Adrenal gland (tissue), 12 donors: ENCODE results near the gene MMP17. TPM values are rescaled to one million over a fixed set of nuclear protein-coding genes. Genes with fewer than 3 reads are reported as not detected.

Experiments
- DNase-seq, 7 donors: peaks; one replicate each; pipeline ENCODE4 v3.0.0-alpha.2; 2019 to 2020
- H3K27ac ChIP-seq, 5 donors: fragments of 200-600 bp; sonication (generic) in 4 of 5; 1 replicate in 3 of 5; 2 replicates in 2 of 5; pipeline versions ENCODE4 v1.5.1 to v1.8.0; 2016 to 2020; ENCODE audit warnings: mild to moderate bottlenecking in 1 of 5
- H3K27me3 ChIP-seq: fragments of 200-600 bp; 2 replicates; pipeline ENCODE4 v1.8.0; 2021
- H3K36me3 ChIP-seq, 2 donors: fragments of 200-600 bp; replicated peaks in 1 of 2; 1 replicate in 1 of 2; 2 replicates in 1 of 2; pipeline versions ENCODE4 v1.5.1 to v1.8.0; 2018 to 2022
- H3K4me1 ChIP-seq, 2 donors: fragments of 200-600 bp; replicated peaks in 1 of 2; 1 replicate in 1 of 2; 2 replicates in 1 of 2; pipeline versions ENCODE4 v1.5.1 to v1.8.0; 2018 to 2021
- H3K4me3 ChIP-seq, 4 donors: fragments of 200-600 bp; sonication (generic) in 3 of 4; one replicate each; pipeline ENCODE4 v1.5.1; 2016 to 2018
- H3K9me3 ChIP-seq, 3 donors: fragments of 200-600 bp; sonication (generic) in 1 of 3; replicated peaks in 1 of 3; 1 replicate in 2 of 3; 2 replicates in 1 of 3; pipeline versions ENCODE4 v1.5.1 to v1.8.0; 2016 to 2021
- POLR2A ChIP-seq, 2 donors: fragments of 450-650 bp; IDR thresholded peaks; one replicate each; pipeline ENCODE4 v1.6.1; 2017; ENCODE audit warnings: antibody characterized with exemption in 2 of 2, mild to moderate bottlenecking in 2 of 2, moderate library complexity in 1 of 2
- WGBS, 4 donors: extraction: QIAGEN DNeasy Blood & Tissue Kit in 2 of 4; methylation state at CpG; one replicate each; pipeline versions ENCODE4 v1.1.5 to v1.1.7; 2013 to 2017; 5-methylcytosine and 5-hydroxymethylcytosine counted together
- intact Hi-C, 2 donors: fragments of 100-400 bp; cut with DNase I; formaldehyde crosslinking; loops; one replicate each; pipeline versions ENCODE4 v1.14.1 to v1.15.0; 2022 to 2023
- polyA plus RNA-seq, 3 donors: library from polyadenylated mRNA; stranded (reverse); fragments of 200-250 nt in 2 of 3; fragments of 350-450 nt in 1 of 3; fragmentation: Illumina TruSeq in 1 of 3; extraction: RNeasy Lipid Tissue Mini Kit (QIAGEN cat#74804) in 1 of 3; gene quantifications; one replicate each; pipeline ENCODE4 v1.2.3, GENCODE V29; 2013 to 2014
- total RNA-seq, 9 donors: library from RNA; depleted of rRNA in 4 of 9; stranded (reverse); fragments of >200 nt in 4 of 9; fragments of 120-200 nt in 1 of 9; fragmentation: NEBNext Ultra II Directional in 1 of 9; extraction: Animal tissue kit (Norgen Biotek cat#: 25700) in 1 of 9; gene quantifications; one replicate each; pipeline versions ENCODE4 v1.1.0 to v1.2.4, GENCODE V29; 2013 to 2023
- TF ChIP-seq, protein P1 (sequence below), 6 experiments: fragments of 450-650 bp in 4 of 6; fragments of 200-600 bp in 2 of 6; sonication (generic) in 1 of 6; IDR thresholded peaks; 1 replicate in 5 of 6; 2 replicates in 1 of 6; pipeline versions ENCODE4 v1.5.1 to v1.8.0; 2016 to 2021; ENCODE audit warnings: antibody characterized with exemption in 6 of 6, mild to moderate bottlenecking in 2 of 6, moderate library complexity in 1 of 6
- donor health status: healthy with polysubstance abuse.
- donor health status: Bipolar disorder and iron deficiency.
- donor health status: DM: yes; HTN: yes; CAD: no.
- donor health status: DM: no; HTN: no; CAD: no.
- donor health status: DM: no; HTN: no; CAD: no.
- donor health status: DM: yes; HTN: yes; CAD: no.

Gene MMP17
- total and polyA plus RNA-seq, 12 donors = 0.32 to 16.5 (median 1.1) TPM; not detected in 1

DNA sequence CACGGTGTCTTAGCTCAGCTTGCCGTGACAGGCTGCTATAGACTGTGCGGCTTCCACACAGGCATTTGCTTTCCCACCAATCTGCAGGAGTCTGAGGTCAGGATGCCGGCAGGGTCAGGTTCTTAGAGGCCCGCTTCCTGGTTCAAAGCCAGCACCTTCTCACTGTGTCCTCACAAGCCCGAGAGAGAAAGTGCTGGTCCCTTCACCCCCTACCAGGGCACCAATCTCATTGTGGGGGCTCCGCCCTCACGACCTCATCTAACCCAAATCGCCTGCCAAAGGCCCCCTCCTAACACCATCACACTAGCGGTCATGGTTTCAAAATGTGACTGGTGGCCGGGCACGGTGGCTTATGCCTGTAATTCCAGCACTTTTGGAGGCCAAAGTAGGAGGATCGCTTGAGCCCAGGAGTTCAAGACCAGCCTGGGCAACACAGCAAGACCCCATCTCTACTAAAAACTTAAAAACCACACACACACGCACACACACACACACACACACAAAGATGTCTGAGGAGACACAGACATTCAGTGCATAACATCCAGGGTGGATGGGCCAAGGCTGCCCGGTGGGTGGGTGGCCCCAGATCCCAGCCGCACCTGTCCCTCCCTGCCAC, 26.8 kb downstream of the MMP17 start:
- no peak for DNase-seq
- intact Hi-C loops = loop anchor here in 1 of 2 donors (5.0 to 10.0 kb wide), 2 partner anchors 90 to 147 kb away; partner anchors contain the start of gene EP400
- WGBS, 4 donors = 71 to 86% (median 81%) methylated on average over 9 to 16 of the region's 16 CpGs

DNA sequence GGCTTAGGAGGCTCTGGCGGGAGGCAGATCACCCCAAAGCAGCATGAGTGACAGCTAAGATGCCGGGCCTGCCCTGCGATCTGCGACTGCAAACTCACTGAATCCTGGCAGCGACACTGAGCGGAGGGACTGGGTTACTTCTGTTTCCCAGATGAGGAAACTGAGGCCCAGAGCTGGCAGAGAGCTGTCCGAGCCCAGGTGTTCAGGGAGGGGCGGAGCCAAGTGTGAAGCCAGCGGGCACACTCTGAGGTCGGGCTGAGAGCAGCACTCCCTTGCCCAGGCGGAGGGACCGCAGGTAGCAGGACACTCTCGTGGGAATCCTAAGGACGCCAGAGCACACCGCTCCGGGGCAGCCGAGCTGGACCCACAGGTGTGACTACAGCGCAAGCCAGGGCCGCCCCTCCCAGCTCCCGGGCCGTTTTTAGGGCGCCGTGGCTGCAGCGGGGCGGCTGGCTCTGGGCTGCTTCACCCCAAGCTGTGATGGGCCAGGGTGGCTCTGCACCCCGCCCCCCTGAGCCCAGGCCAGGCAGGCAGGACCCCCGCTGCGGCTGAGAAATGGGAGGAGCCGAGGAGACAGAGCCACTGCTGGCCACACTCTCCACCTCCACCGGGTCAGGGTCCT, 27.4 kb downstream of the MMP17 start:
- no peaks in the 10 kb centered on the region for H3K27me3 ChIP-seq
- peaks cover 0 to 7% of the 10 kb centered on the region in 2 donors for H3K4me1 ChIP-seq
- no peak for DNase-seq
- no peak overlapping the region for H3K27ac ChIP-seq
- no peak overlapping the region for H3K4me3 ChIP-seq
- 60 to 62% (median 61%) methylated on average over 12 to 30 of the region's 30 CpGs; no CpG with 5 or more reads in 1 of the 4 donors for WGBS, 4 donors
- H3K36me3 ChIP-seq = no peaks in the 10 kb centered on the region
- no peaks in the 10 kb centered on the region for H3K9me3 ChIP-seq
- TF ChIP-seq, protein P1, sequence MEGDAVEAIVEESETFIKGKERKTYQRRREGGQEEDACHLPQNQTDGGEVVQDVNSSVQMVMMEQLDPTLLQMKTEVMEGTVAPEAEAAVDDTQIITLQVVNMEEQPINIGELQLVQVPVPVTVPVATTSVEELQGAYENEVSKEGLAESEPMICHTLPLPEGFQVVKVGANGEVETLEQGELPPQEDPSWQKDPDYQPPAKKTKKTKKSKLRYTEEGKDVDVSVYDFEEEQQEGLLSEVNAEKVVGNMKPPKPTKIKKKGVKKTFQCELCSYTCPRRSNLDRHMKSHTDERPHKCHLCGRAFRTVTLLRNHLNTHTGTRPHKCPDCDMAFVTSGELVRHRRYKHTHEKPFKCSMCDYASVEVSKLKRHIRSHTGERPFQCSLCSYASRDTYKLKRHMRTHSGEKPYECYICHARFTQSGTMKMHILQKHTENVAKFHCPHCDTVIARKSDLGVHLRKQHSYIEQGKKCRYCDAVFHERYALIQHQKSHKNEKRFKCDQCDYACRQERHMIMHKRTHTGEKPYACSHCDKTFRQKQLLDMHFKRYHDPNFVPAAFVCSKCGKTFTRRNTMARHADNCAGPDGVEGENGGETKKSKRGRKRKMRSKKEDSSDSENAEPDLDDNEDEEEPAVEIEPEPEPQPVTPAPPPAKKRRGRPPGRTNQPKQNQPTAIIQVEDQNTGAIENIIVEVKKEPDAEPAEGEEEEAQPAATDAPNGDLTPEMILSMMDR (IDR thresholded peaks at IDR 0.05) = no peak
- no peak for TF ChIP-seq POLR2A (IDR thresholded peaks at IDR 0.05)
- intact Hi-C loops = loop anchor here in 1 of 2 donors (10.0 kb wide), 1 partner anchor 89 kb away; the partner anchor contains the start of gene EP400

More for the DNA sequence above, 26.8 kb downstream of the MMP17 start:
- no peaks in the 10 kb centered on the region for H3K27me3 ChIP-seq
- H3K4me3 ChIP-seq = no peak overlapping the region
- no peaks in the 10 kb centered on the region for H3K36me3 ChIP-seq
- no peak overlapping the region for H3K27ac ChIP-seq
- peaks cover 0 to 7% of the 10 kb centered on the region in 2 donors for H3K4me1 ChIP-seq
- TF ChIP-seq, protein P1 (IDR thresholded peaks at IDR 0.05) = no peak
- TF ChIP-seq POLR2A (IDR thresholded peaks at IDR 0.05) = no peak
- H3K9me3 ChIP-seq = no peaks in the 10 kb centered on the region

DNA sequence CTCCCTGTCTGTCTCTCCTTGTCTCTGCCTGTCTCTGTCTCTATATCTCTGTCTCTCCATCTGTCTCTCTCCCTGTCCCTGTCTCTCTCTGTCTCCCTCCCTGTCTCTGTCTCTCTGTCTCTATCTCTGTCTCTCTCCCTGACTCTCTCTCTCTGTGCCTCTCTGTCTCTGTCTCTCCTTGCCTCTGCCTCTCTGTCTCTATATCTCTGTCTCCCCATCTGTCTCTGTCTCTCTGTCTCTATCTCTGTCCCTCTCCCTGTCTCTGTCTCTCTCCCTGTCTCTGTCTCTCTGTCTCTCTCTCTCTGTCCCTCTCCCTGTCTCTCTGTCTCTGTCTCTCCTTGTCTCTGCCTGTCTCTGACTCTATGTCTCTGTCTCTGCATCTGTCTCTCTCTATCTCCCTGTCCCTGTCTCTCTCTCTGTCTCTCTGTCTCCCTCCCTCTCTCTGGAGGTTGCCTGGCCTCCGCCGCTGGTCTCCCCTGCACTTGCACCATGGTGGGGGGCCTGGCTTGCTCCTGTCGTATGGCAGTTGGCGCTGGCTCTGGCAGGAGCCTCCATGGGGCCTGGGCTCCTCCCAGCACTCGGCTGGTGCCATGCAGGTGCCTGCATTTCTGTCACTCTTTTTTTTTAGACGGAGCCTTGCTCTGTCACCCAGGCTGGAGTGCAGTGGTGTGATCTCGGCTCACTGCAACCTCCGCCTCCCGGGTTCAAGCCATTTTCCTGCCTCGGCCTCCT, 28.3 kb downstream of the MMP17 start:
- H3K9me3 ChIP-seq = no peaks in the 10 kb centered on the region
- H3K4me3 ChIP-seq = no peak overlapping the region
- TF ChIP-seq, protein P1 (IDR thresholded peaks at IDR 0.05) = no peak
- DNase-seq = no peak
- no peak overlapping the region for H3K27ac ChIP-seq
- no peaks in the 10 kb centered on the region for H3K36me3 ChIP-seq
- peaks cover 0 to under 1% of the 10 kb centered on the region in 2 donors for H3K4me1 ChIP-seq
- WGBS, 4 donors = 88 to 91% (median 88%) methylated on average over 9 to 10 of the region's 10 CpGs
- no peaks in the 10 kb centered on the region for H3K27me3 ChIP-seq
- intact Hi-C loops = loop anchor here in 1 of 2 donors (10.0 kb wide), 1 partner anchor 88 kb away; the partner anchor contains the start of gene EP400
